Vagina (tissue), 2 donors: ENCODE measurements around the gene LMOD3. TPM values are rescaled to one million over a fixed set of nuclear protein-coding genes. Genes with fewer than 3 reads are reported as not detected.

Experiments
- DNase-seq, 2 donors: peaks; one replicate each; pipeline ENCODE4 v3.0.0-alpha.2; 2017; ENCODE audit errors: extremely low spot score in 2 of 2
- H3K27ac ChIP-seq: fragments of 200-600 bp; sonication (generic); one replicate; pipeline ENCODE4 v1.5.1; 2019
- H3K27me3 ChIP-seq: fragments of 200-600 bp; sonication (generic); one replicate; pipeline ENCODE4 v1.5.1; 2019
- H3K36me3 ChIP-seq, 2 donors: fragments of 200-600 bp; sonication (generic); one replicate each; pipeline ENCODE4 v1.5.1; 2017 to 2019
- H3K4me1 ChIP-seq: fragments of 200-600 bp; sonication (generic); one replicate; pipeline ENCODE4 v1.5.1; 2019
- H3K4me3 ChIP-seq, 2 donors: fragments of 200-600 bp; sonication (generic); 1 replicate in 1 of 2; 2 replicates in 1 of 2; pipeline ENCODE4 v1.5.1; 2016 to 2019
- H3K9me3 ChIP-seq: fragments of 200-600 bp; sonication (generic); one replicate; pipeline ENCODE4 v1.5.1; 2019
- POLR2A ChIP-seq, 2 donors: fragments of 450-650 bp; IDR thresholded peaks; one replicate each; pipeline ENCODE4 v1.6.1; 2017; ENCODE audit warnings: antibody characterized with exemption in 2 of 2, mild to moderate bottlenecking in 2 of 2, moderate library complexity in 2 of 2
- intact Hi-C: fragments of 100-400 bp; cut with DNase I; formaldehyde crosslinking; loops from one replicate; pipeline ENCODE4 v1.15.1; 2023
- total RNA-seq: library from RNA; depleted of rRNA; stranded (reverse); fragments of >200 nt; gene quantifications from one replicate; pipeline ENCODE4 v1.2.3, GENCODE V29; 2016

Gene LMOD3
- total RNA-seq, 1 donor from 2014 or later, result not detected

DNA sequence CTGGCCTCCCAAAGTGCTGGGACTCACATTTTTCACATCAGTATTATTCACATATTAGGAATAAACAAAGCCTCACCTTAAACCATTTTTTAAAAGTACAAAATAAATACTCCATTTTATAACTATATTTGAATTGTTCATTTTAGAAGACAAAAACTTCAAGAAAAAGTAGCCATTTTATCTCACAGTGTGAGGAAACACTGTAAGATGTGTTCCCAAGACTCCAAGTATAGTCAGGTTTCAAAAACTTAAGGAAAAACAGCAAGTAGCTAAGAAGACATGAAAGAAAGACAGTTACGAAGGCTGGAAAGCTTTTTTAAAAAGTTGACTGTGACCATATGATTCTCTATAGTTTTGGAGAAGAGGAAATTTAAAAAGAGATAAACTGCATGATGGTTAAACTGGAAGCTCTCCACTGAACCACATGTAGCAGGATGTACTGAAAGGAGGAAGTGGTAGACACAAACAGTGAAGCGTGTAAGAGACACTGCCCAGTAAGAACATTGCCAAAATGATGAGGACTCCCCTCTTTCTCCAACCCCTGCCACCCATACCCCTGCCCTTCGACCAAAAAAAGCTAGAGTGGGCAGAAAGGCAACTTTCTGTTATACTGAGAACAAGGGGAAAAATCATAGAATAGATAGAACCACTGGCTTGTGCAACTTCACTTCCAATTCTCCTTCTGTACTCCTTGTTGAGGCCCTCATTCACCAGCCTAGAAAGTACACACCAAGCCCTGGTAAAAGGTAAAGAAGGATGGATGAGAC, 64.0 kb downstream of the LMOD3 start:
- no peak for DNase-seq
- H3K4me1 ChIP-seq, result no peaks in the 10 kb centered on the region
- intact Hi-C loops, result no loop called here
- H3K36me3 ChIP-seq, result peaks cover 0 to 61% of the 10 kb centered on the region in 2 donors
- no peak overlapping the region for H3K27ac ChIP-seq
- TF ChIP-seq POLR2A (IDR thresholded peaks at IDR 0.05), result no peak
- H3K4me3 ChIP-seq, result no peak overlapping the region
- no peaks in the 10 kb centered on the region for H3K27me3 ChIP-seq
- H3K9me3 ChIP-seq, result no peaks in the 10 kb centered on the region

Other genes with a start within 250 kb of the LMOD3 start
- 0.74 TPM for gene TAFA4, start 190.0 kb downstream of the LMOD3 start, total RNA-seq
- 31.7 TPM for gene EOGT, start 108.9 kb downstream of the LMOD3 start, total RNA-seq
- gene TMF1, start 70.3 kb downstream of the LMOD3 start, total RNA-seq, result 34.4 TPM
- gene UBA3, start 42.2 kb downstream of the LMOD3 start, total RNA-seq, result 84.7 TPM
- 86.9 TPM for gene ARL6IP5, start 37.7 kb downstream of the LMOD3 start, total RNA-seq